SK-N-SH (cell line): Measurements from ENCODE around the gene ROBO4. TPM values are rescaled to one million over a fixed set of nuclear protein-coding genes. Genes with fewer than 3 reads are reported as not detected.

ENCODE experiments used
- CTCF ChIA-PET: fragments of 300-600, 350-600 bp; formaldehyde crosslinking; extraction: SDS; loops from one replicate; lab custom pipeline; 2021; lab: Yijun Ruan, JAX
- POLR2A ChIA-PET: fragments of 350-600 bp; sonication (Branson Sonifier 250); formaldehyde crosslinking; extraction: SDS; loops from one replicate; lab custom pipeline; 2020; ENCODE audit warnings: antibody characterized with exemption, inconsistent platforms; lab: Yijun Ruan, JAX
- DNase-seq: peaks from one replicate; pipeline ENCODE4 v3.0.0; 2012
- H2AFZ ChIP-seq: fragments of 200-600 bp; sonication (generic); 2 replicates; pipeline ENCODE4 v1.8.1; 2016; ENCODE audit warnings: antibody characterized with exemption, mild to moderate bottlenecking, low read depth
- H3F3A ChIP-seq: fragments of 200-600 bp; sonication (generic); replicated peaks from 2 replicates; pipeline ENCODE3; 2016; ENCODE audit warnings: antibody characterized with exemption, mild to moderate bottlenecking; ENCODE audit not compliant: insufficient read depth
- H3K27ac ChIP-seq, 2 experiments: fragments of 200-500 bp in 1 of 2; fragments of 200-600 bp in 1 of 2; sonication (Bioruptor generic) in 1 of 2; sonication (generic), shearing (Covaris generic) in 1 of 2; 2 replicates each; pipeline versions ENCODE4 v1.5.1 to v1.6.1; 2014 to 2016; ENCODE audit warnings: low read depth in 2 of 2, inconsistent platforms in 1 of 2, low read length in 1 of 2, mild to moderate bottlenecking in 1 of 2, mixed read lengths in 1 of 2
- H3K27me3 ChIP-seq: fragments of 200-600 bp; sonication (generic), shearing (Covaris generic); 2 replicates; pipeline ENCODE4 v1.6.1; 2016; ENCODE audit warnings: mixed run types; ENCODE audit not compliant: insufficient read depth
- H3K36me3 ChIP-seq, 2 experiments: fragments of 200-500 bp in 1 of 2; fragments of 200-600 bp in 1 of 2; sonication (Bioruptor generic) in 1 of 2; sonication (generic) in 1 of 2; replicated peaks in 1 of 2; 2 replicates each; pipeline versions ENCODE3 to v1.5.1; 2014 to 2016; ENCODE audit warnings: low read length in 1 of 2, mild to moderate bottlenecking in 1 of 2; ENCODE audit not compliant: insufficient read depth in 2 of 2, control insufficient read depth in 1 of 2
- H3K4me1 ChIP-seq, 2 experiments: fragments of 200-500 bp in 1 of 2; fragments of 200-600 bp in 1 of 2; sonication (Bioruptor generic) in 1 of 2; sonication (generic), shearing (Covaris generic) in 1 of 2; 2 replicates each; pipeline versions ENCODE4 v1.5.1 to v1.6.1; 2014 to 2016; ENCODE audit warnings: low read depth in 1 of 2, low read length in 1 of 2, mixed run types in 1 of 2; ENCODE audit not compliant: insufficient read depth in 2 of 2, control insufficient read depth in 1 of 2
- H3K4me2 ChIP-seq: fragments of 200-600 bp; sonication (generic), shearing (Covaris generic); 2 replicates; pipeline ENCODE4 v1.6.1; 2017; ENCODE audit warnings: mixed run types
- H3K4me3 ChIP-seq, 2 experiments: fragments of 200-500 bp in 1 of 2; fragments of 200-600 bp in 1 of 2; sonication (Bioruptor generic) in 1 of 2; sonication (generic), shearing (Covaris generic) in 1 of 2; 2 replicates each; pipeline versions ENCODE4 v1.5.1 to v1.8.1; 2014 to 2016; ENCODE audit warnings: low read depth in 2 of 2, inconsistent platforms in 1 of 2, low read length in 1 of 2, mild to moderate bottlenecking in 1 of 2, mixed read lengths in 1 of 2, moderate library complexity in 1 of 2
- H3K79me2 ChIP-seq: fragments of 200-600 bp; sonication (generic); 2 replicates; pipeline ENCODE4 v1.8.1; 2017; ENCODE audit warnings: mild to moderate bottlenecking; ENCODE audit not compliant: insufficient read depth
- H3K9ac ChIP-seq: fragments of 200-600 bp; sonication (generic); 2 replicates; pipeline ENCODE4 v1.6.1; 2017; ENCODE audit warnings: mixed run types
- H3K9me2 ChIP-seq: fragments of 200-600 bp; sonication (generic); 2 replicates; pipeline ENCODE4 v1.6.1; 2017; ENCODE audit warnings: mixed run types
- H3K9me3 ChIP-seq: fragments of 200-600 bp; sonication (generic); 2 replicates; pipeline ENCODE4 v1.6.1; 2017; ENCODE audit warnings: mixed run types, mild to moderate bottlenecking, moderate library complexity
- H4K20me1 ChIP-seq: fragments of 200-600 bp; sonication (generic); 2 replicates; pipeline ENCODE4 v1.6.1; 2017; ENCODE audit warnings: mild to moderate bottlenecking, mixed run types; ENCODE audit not compliant: insufficient read depth
- CHD2 ChIP-seq: fragments of 150-350 bp; IDR thresholded peaks from 2 replicates; pipeline ENCODE4 v1.6.1; 2018; ENCODE audit warnings: low read length; ENCODE audit not compliant: partially characterized antibody
- EP300 ChIP-seq, 2 experiments: IDR thresholded peaks; 2 replicates each; pipeline versions ENCODE4 v1.4.0 to v1.6.1; 2012; ENCODE audit warnings: borderline replicate concordance in 1 of 2, low read depth in 1 of 2, low read length in 1 of 2
- FOXM1 ChIP-seq: IDR thresholded peaks from 2 replicates; pipeline ENCODE4 v1.4.0; 2012; ENCODE audit warnings: low read depth, mild to moderate bottlenecking
- GATA2 ChIP-seq: sonication (generic); formaldehyde crosslinking; IDR thresholded peaks from 2 replicates; pipeline ENCODE4 v1.5.0; 2020; ENCODE audit warnings: mild to moderate bottlenecking, missing genetic modification reagents
- IRF3 ChIP-seq: fragments of 150-350 bp; IDR thresholded peaks from 2 replicates; pipeline ENCODE4 v1.6.1; 2016; ENCODE audit warnings: mild to moderate bottlenecking, low read depth, low read length
- MXI1 ChIP-seq: IDR thresholded peaks from 2 replicates; pipeline ENCODE4 v1.6.1; 2012; ENCODE audit warnings: mild to moderate bottlenecking, low read depth, low read length, improper control_type of control experiment
- RAD21 ChIP-seq: IDR thresholded peaks from 2 replicates; pipeline ENCODE4 v1.6.1; 2012; ENCODE audit warnings: mild to moderate bottlenecking, low read length
- RFX5 ChIP-seq: IDR thresholded peaks from 2 replicates; pipeline ENCODE4 v1.6.1; 2012; ENCODE audit warnings: mild to moderate bottlenecking, improper control_type of control experiment, low read length
- SIN3A ChIP-seq: IDR thresholded peaks from 2 replicates; pipeline ENCODE4 v1.6.1; 2012; ENCODE audit warnings: low read depth, mild to moderate bottlenecking, low read length, moderate library complexity, borderline replicate concordance
- SMC3 ChIP-seq: IDR thresholded peaks from 2 replicates; pipeline ENCODE4 v1.6.1; 2012; ENCODE audit warnings: low read depth, low read length, improper control_type of control experiment
- USF1 ChIP-seq: IDR thresholded peaks from 2 replicates; pipeline ENCODE4 v1.4.0; 2012; ENCODE audit warnings: low read depth, borderline replicate concordance
- USF2 ChIP-seq: fragments of 150-350 bp; IDR thresholded peaks from 2 replicates; pipeline ENCODE4 v1.6.1; 2017; ENCODE audit warnings: antibody characterized with exemption, low read length, low read depth, borderline replicate concordance
- YY1 ChIP-seq: IDR thresholded peaks from 2 replicates; pipeline ENCODE4 v1.4.0; 2012; ENCODE audit warnings: low read depth, mild to moderate bottlenecking
- ZBTB33 ChIP-seq: IDR thresholded peaks from 2 replicates; pipeline ENCODE4 v1.4.0; 2012; ENCODE audit warnings: low read depth, borderline replicate concordance
- WGBS: methylation state at CpG from one replicate; pipeline ENCODE4 v1.1.6; 2017; ENCODE audit warnings: low lambda C conversion rate; 5-methylcytosine and 5-hydroxymethylcytosine counted together
- polyA plus RNA-seq, 3 experiments: library from polyadenylated mRNA; depleted of rRNA; stranded (reverse); fragments of >200 nt; gene quantifications; 2 replicates each; pipeline ENCODE4 v1.2.3, GENCODE V29; 2012
- TF ChIP-seq, protein P1 (sequence below): IDR thresholded peaks from 2 replicates; pipeline ENCODE4; 2012

Gene ROBO4
- polyA plus RNA-seq, 1 of the 3 experiments (the other 2 are of a cell fraction) = 0.95 TPM

- TF ChIP-seq, protein P1, sequence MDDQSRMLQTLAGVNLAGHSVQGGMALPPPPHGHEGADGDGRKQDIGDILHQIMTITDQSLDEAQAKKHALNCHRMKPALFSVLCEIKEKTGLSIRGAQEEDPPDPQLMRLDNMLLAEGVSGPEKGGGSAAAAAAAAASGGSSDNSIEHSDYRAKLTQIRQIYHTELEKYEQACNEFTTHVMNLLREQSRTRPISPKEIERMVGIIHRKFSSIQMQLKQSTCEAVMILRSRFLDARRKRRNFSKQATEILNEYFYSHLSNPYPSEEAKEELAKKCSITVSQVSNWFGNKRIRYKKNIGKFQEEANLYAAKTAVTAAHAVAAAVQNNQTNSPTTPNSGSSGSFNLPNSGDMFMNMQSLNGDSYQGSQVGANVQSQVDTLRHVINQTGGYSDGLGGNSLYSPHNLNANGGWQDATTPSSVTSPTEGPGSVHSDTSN = no peak
- TF ChIP-seq YY1 (no peak), CHD2 (no peak), RAD21 (no peak), MXI1 (no peak), GATA2 (CRISPR knock-in tag) (no peak), SIN3A (no peak), EP300 (IDR thresholded peaks at IDR 0.05; ENCODE audit: borderline replicate concordance in 1 of 2, low read depth in 1 of 2, low read length in 1 of 2) (no peak), RFX5 (no peak), SMC3 (no peak), FOXM1 (no peak), IRF3 (no peak), USF1 (no peak), USF2 (no peak), ZBTB33 (no peak)
- TF ChIP-seq, all 33 proteins: peak for 0
- peaks cover 0 to 22% of the 10 kb centered on the region in 2 experiments; a peak in 1 of 4 replicates for H3K4me1 ChIP-seq
- CTCF ChIA-PET = interaction anchor here (0.6 to 5.0 kb wide), 2 partner anchors 14 to 299 kb away, joined by 3 to 55 read pairs; partner anchors contain the start of gene ROBO3
These were observed 17.4 kb downstream of the ROBO4 start for GRCh38 chr11:124880290-124880611.

More at GRCh38 chr11:124880290-124880611, 17.4 kb downstream of the ROBO4 start:
- no peak overlapping the region for H3K4me3 ChIP-seq
- no peaks in the 10 kb centered on the region for H3K9me3 ChIP-seq
- no peak overlapping the region for H3K4me2 ChIP-seq
- H3K36me3 ChIP-seq = no peaks in the 10 kb centered on the region
- H3K27ac ChIP-seq = no peak overlapping the region
- no peak overlapping the region for H2AFZ ChIP-seq
- H3K9ac ChIP-seq = no peak overlapping the region
- no peaks in the 10 kb centered on the region; the same call in 1 of the 2 replicates for H3K79me2 ChIP-seq
- no peak for DNase-seq
- no peaks in the 10 kb centered on the region for H4K20me1 ChIP-seq
- H3K27me3 ChIP-seq = no peaks in the 10 kb centered on the region
- H3K9me2 ChIP-seq = no peaks in the 10 kb centered on the region
- whole genome bisulfite sequencing = 96% methylated on average over 7 of the region's 10 CpGs
- H3F3A ChIP-seq = no peaks in the 10 kb centered on the region
- POLR2A ChIA-PET = interaction anchor here (1.0 kb wide), 1 partner anchor 74 kb away, joined by 3 read pairs; the partner anchor contains the start of gene CCDC15
